ENCODE measurements around the gene FHOD1. TPM values are rescaled to one million over a fixed set of nuclear protein-coding genes. Genes with fewer than 3 reads are reported as not detected.

The FHOD1 gene
- total and polyA plus RNA-seq, 10 of the 15 experiments (the other 5 are each of a cell fraction or from before 2014, with no cell fraction given) = 8.9 to 65.7 (median 18.1) TPM

GRCh38 chr16:67248401-67249177 lies 1.3 kb upstream of the FHOD1 start, which contains the start of gene SLC9A5:
SLC9A5 (plus strand) TSS chr16:67248979; CDS start chr16:67249015, 36 bp downstream.
- in situ Hi-C loops (cut with MboI) (no loop called here), intact Hi-C loops (cut with micrococcal nuclease; ENCODE audit: unreplicated experiment) (no loop called here)
- H3K27me3 ChIP-seq (replicated peaks in 1 of 2; ENCODE audit: control insufficient read depth in 2 of 2, insufficient read depth in 2 of 2, low read length in 1 of 2) = no peaks in the 10 kb centered on the region; a peak in 1 of 4 replicates
- peak within 1 kb of the TSS; percentile 92 for H3K4me2 ChIP-seq (ENCODE audit: control insufficient read depth, insufficient read depth)
- H3K36me3 ChIP-seq (ENCODE audit: control insufficient read depth in 2 of 2, insufficient read depth in 2 of 2, low read length in 1 of 2) = no peaks in the 10 kb centered on the region
- POLR2A ChIA-PET = interaction anchor here (1.3 to 8.0 kb wide), 2 partner anchors 12 to 22 kb away, joined by 4 to 100 read pairs; partner anchors contain the start of gene TMEM208
- peak within 1 kb of the TSS; percentile 83 for H2AFZ ChIP-seq (ENCODE audit: control insufficient read depth, low read depth, low read length)
- SMC1A ChIA-PET (ENCODE audit: uncharacterized antibody, unreplicated experiment) = interaction anchor here (1.7 to 4.1 kb wide), 3 partner anchors 12 to 21 kb away, joined by 6 to 21 read pairs (median 7); partner anchors contain the start of gene TMEM208
- H4K20me1 ChIP-seq (ENCODE audit: control insufficient read depth, insufficient read depth) = no peaks in the 10 kb centered on the region
- 2% methylated on average over 52 of the region's 75 CpGs for WGBS (ENCODE audit: insufficient coverage, insufficient replicate concordance, low lambda C conversion rate, missing lambda C conversion rate)
- H3K4me3 ChIP-seq = peak within 1 kb of the TSS; percentile 80
- RAD21 ChIA-PET (ENCODE audit: unreplicated experiment) = interaction anchor here (1.3 to 1.9 kb wide), 3 partner anchors 12 to 90 kb away, joined by 3 to 10 read pairs (median 8); no protein-coding TSS in a partner anchor
- ATAC-seq (no peak), DNase-seq (ENCODE audit: low read depth, low spot score) (no peak), FAIRE-seq (no peak)
- CTCF ChIA-PET = interaction anchor here (1.1 to 4.9 kb wide), 5 partner anchors 12 to 91 kb away, joined by 3 to 29 read pairs (median 6); partner anchors contain the start of genes PLEKHG4 and TMEM208
- H3K9me3 ChIP-seq (replicated peaks; ENCODE audit: control insufficient read depth, insufficient read depth, low read length) = no peaks in the 10 kb centered on the region
- peaks cover 24% of the 10 kb centered on the region for H3K79me2 ChIP-seq (ENCODE audit: control insufficient read depth, insufficient read depth, low read length)
- peak within 1 kb of the TSS; percentile 66 for H3K9ac ChIP-seq (ENCODE audit: control insufficient read depth, insufficient read depth, low read length)
- H3K4me1 ChIP-seq (ENCODE audit: control insufficient read depth, insufficient read depth, low read length) = peaks cover 30% of the 10 kb centered on the region
- BruUV-seq (replicated peaks) = no TSS peak
- no peak within 1 kb of the TSS for H3K27ac ChIP-seq (ENCODE audit: control insufficient read depth, insufficient read depth)
- no peak for TF ChIP-seq RCOR1 (conservative IDR thresholded peaks at IDR 0.05; ENCODE audit: low read depth, low read length)
- no peak for TF ChIP-seq CBX5 (IDR thresholded peaks at IDR 0.05; ENCODE audit: low read depth)
- peak; percentile 57; the same call in 1 of the 2 replicates for TF ChIP-seq NKRF (conservative IDR thresholded peaks at IDR 0.05)
- no peak for TF ChIP-seq ASH2L (IDR thresholded peaks at IDR 0.05; ENCODE audit: borderline replicate concordance, low read depth)
- TF ChIP-seq CHD2 (IDR thresholded peaks at IDR 0.05; ENCODE audit: borderline replicate concordance, low read depth, low read length) = no peak
- TF ChIP-seq DPF2 (IDR thresholded peaks at IDR 0.05) = peak; percentile 56
- no peak for TF ChIP-seq RUNX3 (IDR thresholded peaks at IDR 0.05; ENCODE audit: low read length)
- TF ChIP-seq KAT2A (conservative IDR thresholded peaks at IDR 0.05; ENCODE audit: control insufficient read depth, low read depth, low read length) = no peak
- peak; percentile 15 for TF ChIP-seq POLR2A (IDR thresholded peaks at IDR 0.05; ENCODE audit: low read depth, low read length)
- TF ChIP-seq BMI1 (IDR thresholded peaks at IDR 0.05; ENCODE audit: borderline replicate concordance) = no peak
- no peak for TF ChIP-seq SPI1 (IDR thresholded peaks at IDR 0.05; ENCODE audit: borderline replicate concordance, insufficient read depth, low read depth, low read length)
- peak; percentile 51; the same call in 1 of the 2 replicates for TF ChIP-seq MAX (IDR thresholded peaks at IDR 0.05; ENCODE audit: low read depth, low read length)
- TF ChIP-seq MEF2B (IDR thresholded peaks at IDR 0.05; ENCODE audit: partially characterized antibody, poor library complexity, severe bottlenecking) = peak; percentile 67
- TF ChIP-seq NR2C2 (IDR thresholded peaks at IDR 0.05; ENCODE audit: borderline replicate concordance, control insufficient read depth, insufficient read length, low read depth) = no peak
- TF ChIP-seq USF2 (IDR thresholded peaks at IDR 0.05; ENCODE audit: borderline replicate concordance, low read depth, low read length) = peak; percentile 41
- no peak for TF ChIP-seq IRF3 (IDR thresholded peaks at IDR 0.05)
- TF ChIP-seq STAT3 (IDR thresholded peaks at IDR 0.05; ENCODE audit: low read depth, low read length) = no peak
- TF ChIP-seq EGR1 (IDR thresholded peaks at IDR 0.05; ENCODE audit: borderline replicate concordance in 1 of 2, low read depth in 2 of 2, low read length in 2 of 2) = peak in 1 of 2 experiments; percentile 18; a peak in 1 of 3 replicates
- no peak for TF ChIP-seq ZNF207 (IDR thresholded peaks at IDR 0.05; ENCODE audit: borderline replicate concordance)

All from GM12878 (cell line).